NCI-H2196 treated with DMSO at 0.1 percent for 48 hours (cell line): ENCODE results near the gene CDH12.
"Not testable (repeated sequence)": the region's sequence is repeated elsewhere in the genome, so short reads cannot be mapped to it uniquely, and the experiment has no call there.

Experiments
- DNase-seq: peaks from one replicate; lab custom pipeline; 2025; ENCODE audit not compliant: unreplicated experiment; lab: John Stamatoyannopoulos, UW

CDH12 gene

DNA sequence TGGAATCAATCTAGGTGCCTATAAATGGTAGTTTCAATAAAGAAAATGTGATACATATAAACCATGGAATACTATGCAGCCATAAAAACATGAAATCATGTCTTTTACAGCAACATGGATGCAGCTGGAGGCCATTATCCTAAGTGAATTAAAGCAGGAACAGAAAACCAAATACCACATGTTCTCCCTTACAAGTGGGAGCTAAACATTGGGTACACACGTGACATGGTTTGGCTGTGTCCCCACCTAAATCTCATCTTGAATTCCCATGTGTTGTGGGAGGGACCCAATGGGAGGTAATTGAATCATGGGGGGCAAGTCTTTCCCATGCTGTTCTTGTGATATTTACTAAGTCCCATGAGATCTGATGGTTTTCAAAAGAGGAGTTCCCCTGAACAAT is 78.9 kb downstream of the CDH12 start:
- DNase-seq: not testable (repeated sequence)

DNA sequence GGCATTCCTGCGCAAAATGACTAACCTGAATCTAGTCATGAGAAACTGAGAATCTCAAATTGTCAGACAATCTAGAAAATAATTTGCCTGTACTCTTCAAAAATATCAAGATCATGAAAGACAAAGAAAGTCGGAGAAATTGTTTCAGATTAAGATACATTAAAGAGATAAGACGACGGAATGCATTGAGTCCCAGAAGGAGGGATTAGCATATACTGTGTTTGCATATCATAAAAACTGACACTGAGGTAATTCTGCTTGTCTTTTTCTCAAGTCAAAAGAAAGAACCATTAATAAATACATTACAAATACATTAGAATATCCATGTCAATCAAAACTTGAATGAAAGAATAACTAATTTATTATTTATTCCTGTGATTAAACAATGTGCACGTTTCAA is 88.4 kb downstream of the CDH12 start:
- DNase-seq: no peak

DNA sequence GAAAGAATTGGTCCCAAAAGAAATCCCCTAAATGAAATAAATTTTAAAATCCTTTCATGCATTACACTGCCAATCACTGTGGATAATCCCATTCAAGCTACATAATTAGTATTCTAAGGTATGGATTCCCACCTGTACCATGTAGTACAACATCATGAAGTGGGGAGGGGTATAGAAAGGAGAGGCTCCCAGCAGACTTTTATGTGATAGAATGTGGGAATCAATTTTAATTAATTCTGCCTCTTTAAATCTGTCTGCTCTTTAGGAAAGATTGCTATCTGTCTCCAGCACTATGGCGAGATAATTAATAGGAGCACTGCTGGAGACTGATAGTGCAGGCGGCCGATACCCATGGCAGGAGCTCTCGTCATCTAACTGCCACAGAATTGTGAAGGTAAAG is 95.4 kb downstream of the CDH12 start:
- DNase-seq: no peak

DNA sequence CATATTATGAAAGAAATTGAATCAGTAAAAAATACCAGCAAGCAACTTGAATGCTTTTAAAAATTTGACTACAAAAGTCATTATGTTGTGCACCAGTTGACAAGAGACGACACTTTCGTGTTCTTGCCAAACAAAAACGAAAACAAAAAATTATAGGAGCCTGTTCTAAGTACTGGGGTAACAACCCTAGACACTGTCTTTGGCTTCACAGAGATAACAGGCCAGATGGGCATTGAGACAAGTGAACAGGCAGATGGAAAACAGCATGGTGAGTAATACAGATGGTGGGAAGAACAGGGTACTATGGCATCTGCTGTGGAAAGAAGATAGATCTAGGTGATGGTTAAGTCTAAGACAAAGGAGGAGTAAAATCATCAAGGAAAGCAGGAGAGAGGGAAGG is 99.0 kb downstream of the CDH12 start:
- DNase-seq: no peak

DNA sequence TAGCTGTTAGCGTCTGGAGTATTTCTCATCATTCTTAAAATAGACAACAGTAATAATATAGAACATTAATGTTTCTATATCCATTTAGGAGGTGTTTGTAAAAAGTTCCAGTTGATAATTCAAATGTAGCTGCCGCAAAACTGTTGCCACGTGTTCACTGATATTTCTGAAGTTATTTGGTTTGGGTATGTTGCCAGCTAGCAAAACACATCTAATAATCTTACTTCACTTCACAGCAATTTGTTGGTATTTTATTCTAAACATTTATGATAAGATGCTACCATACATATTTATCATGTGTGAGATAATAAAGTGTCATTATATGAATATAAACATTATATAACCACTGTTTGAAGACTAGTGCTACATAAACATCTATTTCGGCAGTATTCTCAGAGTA is 101.6 kb downstream of the CDH12 start:
- DNase-seq: no peak

DNA sequence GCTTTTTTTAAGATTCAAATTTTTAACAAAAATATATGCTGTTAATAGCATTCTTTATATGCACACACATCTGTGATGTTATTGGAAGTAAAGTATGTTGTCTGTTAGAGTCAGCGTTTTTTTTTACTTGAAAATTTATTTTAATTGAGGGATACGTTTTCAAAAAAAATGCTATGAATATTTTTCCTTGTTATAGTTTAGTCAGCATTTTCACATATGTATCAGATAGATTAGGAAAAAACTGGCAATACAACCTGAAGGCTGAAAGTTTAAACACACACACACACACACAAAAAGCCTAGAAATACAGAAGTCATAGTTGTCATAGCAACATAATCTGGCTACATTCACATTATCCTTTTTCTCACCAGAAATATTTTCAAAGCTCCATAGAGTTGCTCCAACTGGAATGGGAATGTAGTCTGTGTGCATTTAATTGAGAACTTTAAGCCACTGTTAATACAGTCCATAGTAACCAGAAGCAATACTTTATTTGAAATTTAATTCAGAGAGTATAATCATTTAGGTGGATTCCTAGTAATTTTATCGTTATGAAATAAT is 116.6 kb downstream of the CDH12 start:
- DNase-seq: no peak

DNA sequence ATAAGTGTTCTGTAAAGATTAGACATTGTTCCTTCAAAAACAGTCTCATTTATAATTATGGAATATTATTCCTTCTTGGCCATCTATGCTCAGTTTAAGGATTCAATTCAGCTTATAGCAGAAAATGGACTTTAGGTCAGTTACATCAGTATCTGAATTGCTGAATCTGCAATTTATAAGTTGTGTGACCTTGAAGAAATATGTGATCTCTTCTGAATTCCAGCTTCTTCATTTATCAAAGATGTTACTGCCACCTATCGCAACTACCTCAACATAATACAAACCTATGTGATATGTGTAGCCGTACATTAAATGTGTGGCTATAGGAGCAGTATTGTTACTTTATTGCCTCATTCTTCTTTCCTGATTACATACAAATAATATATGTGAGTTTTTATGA is 118.2 kb downstream of the CDH12 start:
- DNase-seq: no peak

DNA sequence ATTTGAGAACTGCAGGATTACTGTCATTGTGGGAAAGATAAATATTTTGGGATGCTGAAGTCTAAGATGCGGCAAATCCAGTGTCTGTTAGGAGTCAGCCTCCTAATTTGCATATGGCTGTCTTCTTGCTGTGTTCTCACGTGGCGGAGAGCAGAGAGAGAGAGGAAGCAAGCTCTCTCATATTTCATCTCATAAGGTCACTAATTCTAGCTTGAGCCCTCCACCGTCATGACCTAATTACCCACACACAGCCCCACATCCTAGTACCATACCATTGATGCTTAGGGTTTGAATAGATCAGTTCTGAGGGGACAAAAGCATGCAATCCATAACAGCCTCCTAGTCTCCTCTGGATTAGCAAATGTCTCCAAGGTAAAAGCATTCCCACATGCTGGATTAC is 124.5 kb downstream of the CDH12 start:
- no peak for DNase-seq

DNA sequence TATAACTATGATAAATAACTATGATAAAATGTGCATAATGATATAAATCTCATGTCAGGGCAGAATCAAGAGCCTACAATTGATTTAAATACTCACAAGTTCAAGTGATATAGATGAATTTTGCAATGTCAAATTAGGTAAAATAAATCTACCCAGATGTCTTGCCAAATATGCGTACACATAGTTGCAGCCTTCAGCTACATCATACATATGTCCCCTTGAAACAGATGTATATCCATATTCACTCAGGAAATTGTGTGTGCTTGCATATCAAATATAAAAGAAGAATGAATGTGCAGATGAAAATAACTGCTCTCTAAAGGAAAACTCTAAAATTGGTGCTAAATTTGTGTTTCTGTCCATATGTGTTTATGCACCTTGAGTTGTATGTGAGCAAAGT is 130.7 kb downstream of the CDH12 start:
- DNase-seq: no peak

DNA sequence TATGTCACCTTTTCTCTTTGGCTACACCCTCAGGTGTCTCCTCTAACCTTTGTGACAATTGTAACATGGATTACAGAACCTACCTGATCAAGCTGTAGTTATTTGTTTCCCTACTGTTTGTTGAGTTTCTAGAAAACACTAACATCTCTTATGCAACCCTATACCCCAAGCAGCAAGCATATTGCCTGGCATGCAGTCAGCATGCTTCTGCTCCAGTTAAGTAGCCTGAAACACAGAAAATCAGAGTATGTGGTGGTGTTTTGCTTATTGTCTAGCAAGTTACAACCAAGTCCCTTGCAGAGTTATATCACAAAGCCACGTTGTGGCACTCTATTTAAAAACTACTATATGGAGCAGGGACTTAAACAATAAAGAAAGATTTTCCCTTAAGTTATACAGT is 131.1 kb downstream of the CDH12 start:
- DNase-seq: no peak

DNA sequence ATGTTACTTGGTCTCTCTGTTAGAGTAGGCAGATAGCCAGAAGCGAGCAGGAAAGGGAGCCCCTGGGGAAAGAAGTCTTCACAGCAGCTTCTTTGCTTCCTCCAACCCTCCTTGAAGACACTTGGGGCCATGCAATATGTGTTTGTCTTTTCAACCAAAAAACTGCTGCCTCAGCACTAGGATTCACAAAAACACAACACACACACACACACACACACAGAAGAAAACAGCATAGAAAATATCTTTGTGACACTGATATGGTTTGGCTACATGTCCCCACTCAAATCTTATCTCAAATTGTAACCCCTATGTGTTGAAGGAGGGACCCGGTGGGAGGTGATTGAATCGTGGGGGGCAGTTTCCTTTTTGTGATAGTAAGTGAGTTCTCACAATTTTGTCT is 133.3 kb downstream of the CDH12 start:
- DNase-seq: no peak

DNA sequence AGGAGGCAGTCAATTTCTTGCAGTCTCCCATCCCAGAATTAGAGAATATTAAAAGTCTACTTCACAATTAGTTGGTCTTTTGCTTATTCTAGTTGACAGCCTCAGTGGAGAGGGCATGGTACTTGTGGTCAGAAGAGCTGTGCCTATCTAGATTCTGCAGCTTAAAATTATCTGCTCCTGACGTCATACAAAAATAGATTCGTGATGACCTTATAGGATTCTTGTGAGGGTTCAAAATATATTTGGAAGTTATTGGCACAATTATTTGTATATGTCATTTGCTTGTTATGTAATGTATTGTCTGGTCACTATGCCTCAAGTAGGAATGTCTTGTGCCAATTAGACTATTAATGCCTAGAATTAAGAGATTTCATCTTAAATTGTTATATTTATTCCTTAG is 142.5 kb downstream of the CDH12 start:
- DNase-seq: no peak

DNA sequence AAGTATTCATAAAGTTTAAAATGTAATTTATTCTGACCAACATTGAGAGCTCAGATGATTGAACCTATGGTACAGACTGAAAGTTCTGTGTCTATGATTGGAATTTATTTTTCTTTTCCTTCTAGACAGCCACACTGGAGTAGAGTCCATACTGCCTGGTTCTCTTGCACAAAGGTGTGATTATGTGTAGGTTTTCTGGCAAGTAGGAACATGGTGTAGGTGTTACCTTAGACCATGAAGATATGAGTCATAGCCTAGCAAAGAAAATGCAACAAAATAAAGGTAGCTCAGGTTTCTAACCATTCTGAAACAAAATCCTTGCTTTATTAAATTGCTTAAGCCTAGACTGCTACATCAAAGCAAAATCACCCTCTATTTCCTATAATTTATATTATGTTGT is 143.4 kb downstream of the CDH12 start:
- no peak for DNase-seq

DNA sequence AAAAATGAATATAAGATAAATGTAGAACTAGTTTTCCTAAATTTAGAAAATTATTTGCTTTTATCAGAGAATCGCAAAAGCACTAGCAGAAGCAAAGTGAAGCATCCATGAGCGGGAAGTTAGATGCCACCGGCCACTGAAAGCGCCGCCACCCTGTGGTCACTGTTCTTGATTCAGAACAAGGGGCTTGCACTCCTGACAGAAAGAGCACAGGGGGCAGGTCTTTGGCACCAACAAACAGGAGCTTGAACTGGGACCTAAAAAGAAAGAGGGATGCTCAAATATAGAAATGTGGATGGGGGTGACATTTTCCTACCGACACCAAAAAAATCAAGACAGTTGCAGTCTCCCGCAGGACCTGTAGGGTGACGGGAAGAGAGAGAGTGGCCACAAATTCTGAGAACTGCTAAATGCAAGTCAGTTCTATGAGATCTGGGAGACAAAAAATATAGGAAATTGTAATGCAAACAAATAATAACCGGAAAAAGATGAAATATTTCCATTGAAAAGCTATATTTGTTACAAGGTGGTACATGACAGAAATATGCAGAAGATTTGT is 144.3 kb downstream of the CDH12 start:
- no peak for DNase-seq

DNA sequence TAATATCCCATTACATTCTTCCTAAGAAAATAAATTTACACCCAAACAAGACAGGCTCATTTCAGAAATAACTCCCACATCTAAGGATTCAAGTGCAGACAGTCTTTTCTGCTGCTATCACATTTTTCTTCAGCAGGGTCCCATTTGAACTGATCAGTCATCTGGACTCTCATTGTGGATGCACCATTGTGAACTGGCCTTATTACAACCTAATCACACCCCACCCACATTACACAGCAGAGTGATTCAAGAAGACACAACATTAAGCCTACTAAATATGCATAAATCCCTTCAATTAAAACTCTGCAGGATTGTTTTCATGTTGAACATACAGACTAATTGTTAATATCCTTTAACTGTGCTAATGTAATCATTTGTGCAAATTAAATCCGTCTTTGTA is 146.2 kb downstream of the CDH12 start:
- no peak for DNase-seq

DNA sequence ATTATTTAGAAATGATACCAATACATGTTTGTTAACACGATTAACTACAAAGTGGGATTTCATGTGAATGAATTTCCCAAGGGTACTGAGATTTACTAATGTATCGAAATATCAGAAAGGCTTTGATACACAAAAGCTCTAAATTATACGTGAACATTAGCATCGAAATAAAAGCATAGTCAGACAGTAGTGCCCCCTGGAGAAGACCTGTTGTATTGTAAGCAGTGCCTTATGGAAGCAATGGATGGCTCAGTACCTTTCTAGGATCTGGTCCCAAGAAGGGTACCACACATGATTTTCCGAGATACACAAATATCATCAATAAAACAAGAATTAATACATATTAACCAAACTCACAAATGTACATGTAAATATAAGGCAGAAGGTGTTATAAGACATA is 153.8 kb downstream of the CDH12 start:
- no peak for DNase-seq

DNA sequence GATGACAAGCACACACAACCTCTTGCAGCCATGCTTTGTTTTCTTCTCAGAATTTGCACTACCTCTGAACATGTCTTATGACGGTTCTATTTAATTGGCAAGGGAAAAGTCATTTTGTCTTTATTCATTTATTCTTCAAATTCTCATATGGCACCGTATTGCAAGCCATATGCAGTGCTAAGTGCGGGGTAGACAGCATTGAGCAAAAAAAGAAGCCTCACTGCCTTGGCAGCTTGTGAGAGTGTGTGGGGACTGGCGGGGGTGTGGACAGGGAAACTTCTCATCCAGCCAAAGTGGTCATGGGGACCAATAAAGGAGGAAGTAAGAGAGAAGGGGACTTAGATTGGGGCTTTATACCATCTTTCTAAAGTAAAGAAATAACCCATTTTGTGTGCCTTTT is 160.0 kb downstream of the CDH12 start:
- no peak for DNase-seq

DNA sequence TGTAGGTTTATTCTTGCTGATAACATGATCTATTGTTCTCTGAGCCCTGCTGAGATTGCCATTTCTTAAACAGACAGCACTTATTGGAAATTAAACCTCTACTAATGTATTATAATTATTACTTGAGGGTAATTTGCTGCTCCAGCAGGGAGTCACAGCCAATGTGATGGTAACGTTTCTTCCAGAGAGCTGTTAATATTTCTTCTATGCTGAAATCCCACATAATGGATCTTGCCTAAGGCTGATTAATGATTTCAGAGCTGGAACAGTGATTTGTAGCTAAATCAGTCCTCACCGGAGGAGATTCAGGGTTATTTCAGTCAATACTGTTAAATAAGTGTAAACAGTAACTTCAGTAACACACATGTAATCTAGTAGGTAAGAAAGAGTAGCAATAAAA is 170.1 kb downstream of the CDH12 start:
- no peak for DNase-seq

DNA sequence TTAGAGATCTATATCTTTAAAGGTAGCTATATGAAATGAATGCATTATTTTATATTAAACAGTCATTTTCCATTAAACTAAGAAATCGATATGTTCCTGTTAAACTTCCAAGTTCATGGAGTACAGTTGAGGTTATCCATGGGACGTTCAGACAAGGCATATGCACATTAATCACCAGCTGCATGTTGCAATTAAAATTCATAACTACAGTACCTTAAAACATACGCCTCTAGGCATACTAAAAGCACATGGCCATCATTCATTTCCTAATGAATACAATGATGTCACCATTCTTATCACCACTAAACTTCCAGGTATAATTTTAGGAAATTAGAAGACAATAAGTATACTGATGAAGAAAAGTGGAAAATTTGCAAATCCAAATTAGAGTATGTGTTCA is 174.3 kb downstream of the CDH12 start:
- no peak for DNase-seq

DNA sequence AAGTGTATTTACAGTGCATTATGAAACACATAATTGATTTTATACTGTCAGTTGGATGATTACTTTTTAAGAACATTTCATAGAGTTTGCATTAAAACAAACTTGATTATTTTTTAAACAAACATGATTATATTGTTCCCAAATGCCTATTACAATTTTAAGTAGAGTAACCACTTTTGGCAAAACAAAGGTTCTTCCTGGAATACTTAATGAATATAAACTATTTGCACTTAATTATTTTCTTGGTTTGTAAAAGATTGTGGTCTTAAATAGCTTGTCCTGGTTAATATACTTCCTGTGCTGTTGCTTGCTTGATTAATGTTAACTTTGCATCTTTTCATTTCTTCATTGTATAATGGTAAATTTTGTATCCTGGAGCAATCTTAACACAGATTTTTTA is 180.0 kb downstream of the CDH12 start:
- no peak for DNase-seq

DNA sequence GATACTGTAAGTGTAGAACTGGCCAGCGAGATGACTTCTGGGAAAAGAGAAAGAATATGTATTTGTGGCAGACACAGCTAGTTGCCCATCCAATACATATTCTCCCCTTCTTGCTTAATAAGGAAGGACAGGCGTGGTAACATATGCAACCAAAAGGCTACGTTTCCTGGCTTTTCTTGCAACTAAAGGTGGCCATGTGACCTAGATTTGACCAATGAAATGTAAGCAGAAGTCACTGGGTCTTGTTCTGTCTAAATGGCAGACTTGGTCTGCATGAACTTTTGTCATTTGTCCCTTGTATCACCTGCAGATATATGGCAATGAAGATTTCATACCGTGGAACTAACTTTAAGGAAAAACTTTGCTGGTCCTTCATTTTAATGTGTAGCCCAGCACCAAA is 183.8 kb downstream of the CDH12 start:
- no peak for DNase-seq

DNA sequence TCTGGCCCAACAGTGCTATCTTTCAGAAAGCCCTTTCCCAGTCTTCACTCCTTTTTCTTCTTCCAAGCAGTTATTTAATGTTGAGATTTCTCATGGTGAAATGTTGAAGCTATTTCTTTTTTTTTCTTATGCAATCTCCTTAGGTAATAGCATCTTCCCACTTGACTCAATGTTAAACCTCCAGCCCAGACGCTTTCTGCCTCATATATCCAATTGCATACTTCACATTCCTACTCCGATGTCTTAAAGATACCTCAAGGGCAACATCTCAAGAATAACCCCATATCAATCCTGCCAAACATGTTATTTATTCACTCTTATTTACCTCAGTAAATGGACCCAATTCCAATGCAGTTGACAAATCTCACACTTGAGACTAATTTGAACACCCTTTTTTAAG is 187.3 kb downstream of the CDH12 start:
- DNase-seq: no peak

DNA sequence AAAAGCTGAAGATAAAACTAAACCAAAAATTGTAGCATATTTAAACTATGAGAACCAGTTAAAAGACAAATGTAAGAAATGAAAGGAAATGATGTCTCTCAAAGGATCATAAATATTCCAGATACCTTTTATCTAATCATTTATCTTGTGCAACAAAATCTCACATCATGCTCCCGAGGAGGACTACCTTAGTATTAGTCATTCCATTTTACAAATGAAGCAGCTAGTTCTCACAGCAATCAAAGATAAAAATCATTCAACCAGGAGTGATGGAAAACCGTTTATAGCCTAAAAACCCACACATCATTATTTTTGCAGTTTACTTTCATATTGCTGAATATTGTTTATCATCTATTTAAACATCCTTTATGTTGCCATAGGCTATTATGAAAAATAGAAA is 190.0 kb downstream of the CDH12 start:
- DNase-seq: no peak

DNA sequence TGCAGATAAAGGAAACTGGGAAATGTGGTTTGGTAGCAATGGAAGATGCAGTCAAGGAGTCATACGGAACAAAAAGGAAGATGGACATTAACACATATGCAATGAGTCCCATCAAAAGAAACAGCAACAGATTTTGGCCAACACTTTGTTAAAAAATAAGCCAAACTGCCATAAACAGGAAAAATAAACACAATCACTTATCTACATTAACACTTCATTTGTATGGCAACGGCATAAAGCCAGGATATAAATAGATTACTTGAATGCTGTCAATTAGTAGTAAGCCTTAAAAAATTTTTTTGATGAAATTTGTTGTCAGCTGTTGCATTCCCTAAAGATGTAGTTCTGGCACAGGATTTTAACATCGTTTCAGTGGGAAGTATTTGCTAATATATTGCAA is 190.8 kb downstream of the CDH12 start:
- no peak for DNase-seq
